ENCODE measurements around the gene BEND6. TPM values are rescaled to one million over a fixed set of nuclear protein-coding genes. Genes with fewer than 3 reads are reported as not detected.

Gene BEND6

GRCh38 chr6:57069920-57070331, 115.0 kb downstream of the BEND6 start:
- no peaks in the 10 kb centered on the region for H3K27me3 ChIP-seq (ENCODE audit: insufficient read depth, low read length, poor library complexity)
- H2AK5ac ChIP-seq (ENCODE audit: low read length) = no peak overlapping the region
- no peak overlapping the region for H3K23ac ChIP-seq (ENCODE audit: low read length)
- DNase-seq = peak; percentile 45
- no peaks in the 10 kb centered on the region for H3K79me1 ChIP-seq (ENCODE audit: low read length)
- H3K4me3 ChIP-seq (ENCODE audit: low read length) = no peak overlapping the region
- H3K56ac ChIP-seq (ENCODE audit: low read length) = no peak overlapping the region
- no peak overlapping the region for H3K27ac ChIP-seq (ENCODE audit: low read depth, low read length)
- no peak overlapping the region for H2BK5ac ChIP-seq (ENCODE audit: low read length)
- no peaks in the 10 kb centered on the region for H3K36me3 ChIP-seq (ENCODE audit: control insufficient read depth, insufficient read depth, low read length)
- no peak overlapping the region for H4K5ac ChIP-seq (ENCODE audit: low read length)
- H2BK15ac ChIP-seq (replicated peaks; ENCODE audit: low read depth) = no peak overlapping the region
- H2BK120ac ChIP-seq (ENCODE audit: low read depth, low read length) = no peak overlapping the region
- no peak overlapping the region for H3K4ac ChIP-seq (ENCODE audit: low read depth, low read length)
- no peaks in the 10 kb centered on the region for H3K79me2 ChIP-seq (ENCODE audit: control insufficient read depth, insufficient read depth, low read length)
- H3K18ac ChIP-seq (ENCODE audit: low read length) = no peak overlapping the region
- no peak overlapping the region for H3K9ac ChIP-seq (ENCODE audit: low read length)
- WGBS (ENCODE audit: extremely low coverage, insufficient coverage, low lambda C conversion rate) = no CpG with 5 or more reads among the region's 9 CpGs
- no peak overlapping the region for H4K8ac ChIP-seq (ENCODE audit: low read depth, low read length)
- no peak overlapping the region for H3K4me2 ChIP-seq (ENCODE audit: low read length)
- no peaks in the 10 kb centered on the region for H3K4me1 ChIP-seq (ENCODE audit: control insufficient read depth, low read depth, low read length)

GRCh38 chr6:57072108-57072507, 117.2 kb downstream of the BEND6 start:
- no peaks in the 10 kb centered on the region for H3K27me3 ChIP-seq (ENCODE audit: insufficient read depth, low read length, poor library complexity)
- H3K27ac ChIP-seq (ENCODE audit: low read depth, low read length) = no peak overlapping the region
- no peak overlapping the region for H4K8ac ChIP-seq (ENCODE audit: low read depth, low read length)
- no peak overlapping the region for H3K56ac ChIP-seq (ENCODE audit: low read length)
- no peak overlapping the region for H2BK15ac ChIP-seq (replicated peaks; ENCODE audit: low read depth)
- no peak overlapping the region for H3K18ac ChIP-seq (ENCODE audit: low read length)
- no peak overlapping the region for H3K4ac ChIP-seq (ENCODE audit: low read depth, low read length)
- no peak overlapping the region for H3K4me3 ChIP-seq (ENCODE audit: low read length)
- H4K5ac ChIP-seq (ENCODE audit: low read length) = no peak overlapping the region
- H3K79me2 ChIP-seq (ENCODE audit: control insufficient read depth, insufficient read depth, low read length) = no peaks in the 10 kb centered on the region
- H3K4me1 ChIP-seq (ENCODE audit: control insufficient read depth, low read depth, low read length) = no peaks in the 10 kb centered on the region
- no peak overlapping the region for H3K4me2 ChIP-seq (ENCODE audit: low read length)
- no CpG with 5 or more reads among the region's 3 CpGs for WGBS (ENCODE audit: extremely low coverage, insufficient coverage, low lambda C conversion rate)
- no peak for DNase-seq
- no peak overlapping the region for H2BK120ac ChIP-seq (ENCODE audit: low read depth, low read length)
- no peak overlapping the region for H2AK5ac ChIP-seq (ENCODE audit: low read length)
- no peak overlapping the region for H3K9ac ChIP-seq (ENCODE audit: low read length)
- H3K79me1 ChIP-seq (ENCODE audit: low read length) = no peaks in the 10 kb centered on the region
- no peak overlapping the region for H3K23ac ChIP-seq (ENCODE audit: low read length)
- H2BK5ac ChIP-seq (ENCODE audit: low read length) = no peak overlapping the region
- no peaks in the 10 kb centered on the region for H3K36me3 ChIP-seq (ENCODE audit: control insufficient read depth, insufficient read depth, low read length)

DNA sequence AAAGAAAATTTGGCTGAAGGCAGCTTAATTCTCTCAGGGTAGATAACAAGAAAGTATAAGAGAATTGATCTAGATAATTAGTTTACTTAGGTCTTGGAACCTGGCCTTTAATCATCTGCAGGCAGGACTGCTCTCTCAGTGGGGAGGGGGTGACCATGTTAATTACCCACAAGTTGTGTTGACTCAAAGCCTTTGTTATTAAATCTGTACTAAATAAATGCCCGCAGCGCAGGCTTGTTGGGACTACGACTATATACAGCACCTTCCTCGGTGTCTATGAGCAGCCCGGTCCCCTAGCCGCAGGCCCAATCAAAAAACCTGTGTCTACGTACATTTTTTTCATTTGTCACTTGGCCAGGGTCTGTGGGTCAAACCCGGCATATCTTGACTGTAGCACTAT, 119.5 kb downstream of the BEND6 start:
- DNase-seq = no peak
- H3K27ac ChIP-seq (ENCODE audit: low read depth, low read length) = no peak overlapping the region
- no peak overlapping the region for H3K4me3 ChIP-seq (ENCODE audit: low read length)
- no peaks in the 10 kb centered on the region for H3K27me3 ChIP-seq (ENCODE audit: insufficient read depth, low read length, poor library complexity)
- no peaks in the 10 kb centered on the region for H3K79me1 ChIP-seq (ENCODE audit: low read length)
- H3K23ac ChIP-seq (ENCODE audit: low read length) = no peak overlapping the region
- no peak overlapping the region for H3K4ac ChIP-seq (ENCODE audit: low read depth, low read length)
- no peaks in the 10 kb centered on the region for H3K4me1 ChIP-seq (ENCODE audit: control insufficient read depth, low read depth, low read length)
- no peak overlapping the region for H2BK5ac ChIP-seq (ENCODE audit: low read length)
- H4K8ac ChIP-seq (ENCODE audit: low read depth, low read length) = no peak overlapping the region
- H4K5ac ChIP-seq (ENCODE audit: low read length) = no peak overlapping the region
- no peak overlapping the region for H3K56ac ChIP-seq (ENCODE audit: low read length)
- no peak overlapping the region for H3K18ac ChIP-seq (ENCODE audit: low read length)
- H3K36me3 ChIP-seq (ENCODE audit: control insufficient read depth, insufficient read depth, low read length) = no peaks in the 10 kb centered on the region
- no peaks in the 10 kb centered on the region for H3K79me2 ChIP-seq (ENCODE audit: control insufficient read depth, insufficient read depth, low read length)
- H3K4me2 ChIP-seq (ENCODE audit: low read length) = no peak overlapping the region
- no peak overlapping the region for H2BK120ac ChIP-seq (ENCODE audit: low read depth, low read length)
- WGBS (ENCODE audit: extremely low coverage, insufficient coverage, low lambda C conversion rate) = no CpG with 5 or more reads among the region's 8 CpGs
- no peak overlapping the region for H2BK15ac ChIP-seq (replicated peaks; ENCODE audit: low read depth)
- no peak overlapping the region for H2AK5ac ChIP-seq (ENCODE audit: low read length)
- no peak overlapping the region for H3K9ac ChIP-seq (ENCODE audit: low read length)

DNA sequence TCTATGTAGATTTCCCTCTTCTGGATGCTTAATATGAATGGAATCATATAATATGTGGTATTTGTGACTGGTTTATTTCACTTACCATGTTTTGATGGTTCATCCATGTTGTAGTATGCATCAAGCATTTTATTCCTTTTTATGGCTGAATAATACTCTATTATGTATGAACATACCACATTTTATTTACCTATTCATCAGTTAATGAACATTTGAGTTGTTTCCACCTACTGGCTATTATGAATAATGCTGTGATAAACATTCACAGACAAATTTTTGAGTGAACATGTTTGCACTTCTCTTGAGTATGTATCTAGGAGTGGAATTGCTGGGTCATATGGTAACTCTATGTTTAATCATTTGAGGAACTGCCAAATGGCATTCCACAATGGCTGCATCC, 120.2 kb downstream of the BEND6 start:
- H3K9ac ChIP-seq (ENCODE audit: low read length) = no peak overlapping the region
- H3K4me2 ChIP-seq (ENCODE audit: low read length) = no peak overlapping the region
- H2BK120ac ChIP-seq (ENCODE audit: low read depth, low read length) = no peak overlapping the region
- H3K27me3 ChIP-seq (ENCODE audit: insufficient read depth, low read length, poor library complexity) = no peaks in the 10 kb centered on the region
- no peak overlapping the region for H4K8ac ChIP-seq (ENCODE audit: low read depth, low read length)
- no peak overlapping the region for H2BK15ac ChIP-seq (replicated peaks; ENCODE audit: low read depth)
- DNase-seq = no peak
- H3K4me1 ChIP-seq (ENCODE audit: control insufficient read depth, low read depth, low read length) = no peaks in the 10 kb centered on the region
- no peaks in the 10 kb centered on the region for H3K79me2 ChIP-seq (ENCODE audit: control insufficient read depth, insufficient read depth, low read length)
- no peak overlapping the region for H4K5ac ChIP-seq (ENCODE audit: low read length)
- H3K27ac ChIP-seq (ENCODE audit: low read depth, low read length) = no peak overlapping the region
- H2BK5ac ChIP-seq (ENCODE audit: low read length) = no peak overlapping the region
- no peak overlapping the region for H2AK5ac ChIP-seq (ENCODE audit: low read length)
- H3K4me3 ChIP-seq (ENCODE audit: low read length) = no peak overlapping the region
- H3K36me3 ChIP-seq (ENCODE audit: control insufficient read depth, insufficient read depth, low read length) = no peaks in the 10 kb centered on the region
- H3K56ac ChIP-seq (ENCODE audit: low read length) = no peak overlapping the region
- no peak overlapping the region for H3K4ac ChIP-seq (ENCODE audit: low read depth, low read length)
- no peak overlapping the region for H3K23ac ChIP-seq (ENCODE audit: low read length)
- no peaks in the 10 kb centered on the region for H3K79me1 ChIP-seq (ENCODE audit: low read length)
- no peak overlapping the region for H3K18ac ChIP-seq (ENCODE audit: low read length)

Small RNA genes lying within 50 kb of the gene (small RNA-seq; reads per million reads assigned to genes)
- not detected for gene FTH1P15 (ENCODE audit: insufficient read depth)
- gene RNU6-626P (ENCODE audit: insufficient read depth) = not detected
